Epithelial cell of esophagus (primary cell): ENCODE measurements around the gene CCDC169.

Experiments
- DNase-seq: peaks from one replicate; pipeline ENCODE4 v3.0.0; 2010; ENCODE audit warnings: low read depth
- H3K4me3 ChIP-seq: 2 replicates; pipeline ENCODE4 v1.5.1; 2011; ENCODE audit warnings: mild to moderate bottlenecking, low read length, control low read depth
- CTCF ChIP-seq: IDR thresholded peaks from 2 replicates; pipeline ENCODE4 v1.5.1; 2011; ENCODE audit warnings: low read depth, mild to moderate bottlenecking, low read length, control low read depth, inconsistent platforms; ENCODE audit not compliant: insufficient read depth; ENCODE audit errors: missing control alignments

Gene CCDC169

GRCh38 chr13:36211567-36211966, 86.0 kb downstream of the CCDC169 start:
- TF ChIP-seq CTCF = no peak
- no peak for DNase-seq
- H3K4me3 ChIP-seq = no peak overlapping the region

- H3K4me3 ChIP-seq = no peak overlapping the region
- no peak for DNase-seq
- no peak for TF ChIP-seq CTCF
Observed at GRCh38 chr13:36210738-36211137, 86.9 kb downstream of the CCDC169 start.

GRCh38 chr13:36207672-36208071, 89.9 kb downstream of the CCDC169 start:
- TF ChIP-seq CTCF = no peak
- no peak overlapping the region for H3K4me3 ChIP-seq
- no peak for DNase-seq

GRCh38 chr13:36193151-36193855, 104.3 kb downstream of the CCDC169 start:
- peak; percentile 50 for DNase-seq
- no peak overlapping the region for H3K4me3 ChIP-seq
- TF ChIP-seq CTCF = no peak

- TF ChIP-seq CTCF = no peak
- DNase-seq = no peak
- H3K4me3 ChIP-seq = no peak overlapping the region
Observed at GRCh38 chr13:36192166-36192565, 105.4 kb downstream of the CCDC169 start.

GRCh38 chr13:36190771-36191170, 106.8 kb downstream of the CCDC169 start:
- H3K4me3 ChIP-seq = no peak overlapping the region
- TF ChIP-seq CTCF = no peak
- no peak for DNase-seq

- DNase-seq = no peak
- TF ChIP-seq CTCF = no peak
Observed at GRCh38 chr13:36188441-36188840, 109.2 kb downstream of the CCDC169 start.

More at GRCh38 chr13:36188441-36188840, 109.2 kb downstream of the CCDC169 start:
- H3K4me3 ChIP-seq = no peak overlapping the region
